ENCODE measurements around the gene DYNLT2B.
"Not testable (repeated sequence)": the region's sequence is repeated elsewhere in the genome, so short reads cannot be mapped to it uniquely, and the experiment has no call there.

DYNLT2B gene

GRCh38 chr3:196317687-196318467, at the start of gene DYNLT2B:
Gene DYNLT2B (minus strand): TSS chr3:196318240. CDS start chr3:196318152, 88 bp downstream.
- peak; percentile 95 for DNase-seq (ENCODE audit: low spot score)

- DNase-seq (ENCODE audit: low spot score) = no peak
Measured at GRCh38 chr3:196365736-196366135, 47.7 kb upstream of the DYNLT2B start.

- DNase-seq (ENCODE audit: low spot score) = no peak
Measured at GRCh38 chr3:196360586-196360985, 42.5 kb upstream of the DYNLT2B start.

- DNase-seq (ENCODE audit: low spot score) = not testable (repeated sequence)
Measured at GRCh38 chr3:196358540-196358939, 40.5 kb upstream of the DYNLT2B start.

GRCh38 chr3:196357905-196358304, 39.9 kb upstream of the DYNLT2B start:
- no peak for DNase-seq (ENCODE audit: low spot score)

GRCh38 chr3:196356556-196356955, 38.5 kb upstream of the DYNLT2B start:
- no peak for DNase-seq (ENCODE audit: low spot score)

GRCh38 chr3:196355668-196356067, 37.6 kb upstream of the DYNLT2B start:
- DNase-seq (ENCODE audit: low spot score) = no peak

GRCh38 chr3:196354132-196354531, 36.1 kb upstream of the DYNLT2B start:
- no peak for DNase-seq (ENCODE audit: low spot score)

- no peak for DNase-seq (ENCODE audit: low spot score)
Measured at GRCh38 chr3:196351541-196351940, 33.5 kb upstream of the DYNLT2B start.

GRCh38 chr3:196350067-196350466, 32.0 kb upstream of the DYNLT2B start:
- DNase-seq (ENCODE audit: low spot score) = no peak

GRCh38 chr3:196348698-196349097, 30.7 kb upstream of the DYNLT2B start:
- DNase-seq (ENCODE audit: low spot score) = no peak

- peak; percentile 34 for DNase-seq (ENCODE audit: low spot score)
Measured at GRCh38 chr3:196344663-196345062, 26.6 kb upstream of the DYNLT2B start.

- not testable (repeated sequence) for DNase-seq (ENCODE audit: low spot score)
Measured at GRCh38 chr3:196343917-196344316, 25.9 kb upstream of the DYNLT2B start.

- no peak for DNase-seq (ENCODE audit: low spot score)
Measured at GRCh38 chr3:196341137-196341536, 23.1 kb upstream of the DYNLT2B start.

GRCh38 chr3:196340466-196340865, 22.4 kb upstream of the DYNLT2B start:
- DNase-seq (ENCODE audit: low spot score) = no peak

GRCh38 chr3:196339493-196340254, 21.6 kb upstream of the DYNLT2B start:
- no peak for DNase-seq (ENCODE audit: low spot score)

- no peak for DNase-seq (ENCODE audit: low spot score)
Measured at GRCh38 chr3:196339044-196339443, 21.0 kb upstream of the DYNLT2B start.

- no peak for DNase-seq (ENCODE audit: low spot score)
Measured at GRCh38 chr3:196336319-196337145, 18.5 kb upstream of the DYNLT2B start.

- DNase-seq (ENCODE audit: low spot score) = no peak
Measured at GRCh38 chr3:196335503-196335948, 17.5 kb upstream of the DYNLT2B start.

GRCh38 chr3:196334982-196335381, 16.9 kb upstream of the DYNLT2B start:
- DNase-seq (ENCODE audit: low spot score) = no peak

- DNase-seq (ENCODE audit: low spot score) = no peak
Measured at GRCh38 chr3:196332168-196332567, 14.1 kb upstream of the DYNLT2B start.

- DNase-seq (ENCODE audit: low spot score) = no peak
Measured at GRCh38 chr3:196327405-196327804, 9.4 kb upstream of the DYNLT2B start.

All from NAMALWA (cell line).